ENCODE results near the gene HADHB. TPM values are rescaled to one million over a fixed set of nuclear protein-coding genes. Genes with fewer than 3 reads are reported as not detected.

HADHB gene
- total RNA-seq, 1 experiment from 2014 or later: 72.7 TPM

DNA sequence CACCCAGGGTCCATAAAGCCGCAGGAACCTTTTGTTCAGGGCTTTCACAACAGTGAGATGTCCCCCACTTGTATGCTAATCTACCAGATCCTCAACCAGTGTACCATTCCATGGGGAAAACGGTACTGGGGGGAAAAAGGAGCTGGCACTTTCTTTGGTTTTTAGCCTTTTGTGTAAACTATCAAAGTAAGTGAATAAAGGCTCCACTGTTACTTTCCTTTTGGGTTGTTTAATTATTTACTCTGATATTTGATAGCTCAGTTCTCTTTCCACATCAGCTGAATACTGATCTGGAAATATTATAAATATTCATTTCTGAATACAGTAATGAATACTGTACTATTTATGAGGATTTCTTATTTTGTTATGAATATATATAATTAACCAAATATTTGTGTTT lies 20.6 kb upstream of the HADHB start:
- Histone ChIP-seq H3K4me1 (replicated peaks; ENCODE audit: insufficient read depth) (no peaks in the 10 kb centered on the region), H3K36me3 (ENCODE audit: low read depth) (peaks cover 30% of the 10 kb centered on the region; the same call in 1 of the 2 replicates), H3K79me2 (ENCODE audit: low read depth) (no peaks in the 10 kb centered on the region), H3F3A (ENCODE audit: insufficient read depth, low read depth) (no peaks in the 10 kb centered on the region), H3K27me3 (ENCODE audit: insufficient read depth, low read depth) (no peaks in the 10 kb centered on the region), H3K27ac (no peak overlapping the region), H3K9me3 (ENCODE audit: insufficient read depth, low read depth) (no peaks in the 10 kb centered on the region), H3K4me2 (no peak overlapping the region), H2AFZ (no peak overlapping the region), H3K9me2 (ENCODE audit: insufficient read depth) (no peaks in the 10 kb centered on the region), H4K20me1 (ENCODE audit: insufficient read depth) (no peaks in the 10 kb centered on the region), H3K4me3 (no peak overlapping the region)
- no TSS peak for BruUV-seq (replicated peaks)
- CTCF ChIA-PET: no interaction called here
- DNase-seq: no peak
- POLR2A ChIA-PET (ENCODE audit: unreplicated experiment): interaction anchor here (0.6 kb wide), 1 partner anchor 239 kb away, joined by 3 read pairs; no protein-coding TSS in a partner anchor
- no peak for TF ChIP-seq EZH2 (IDR thresholded peaks at IDR 0.05; ENCODE audit: low read depth)
- TF ChIP-seq, protein P1, sequence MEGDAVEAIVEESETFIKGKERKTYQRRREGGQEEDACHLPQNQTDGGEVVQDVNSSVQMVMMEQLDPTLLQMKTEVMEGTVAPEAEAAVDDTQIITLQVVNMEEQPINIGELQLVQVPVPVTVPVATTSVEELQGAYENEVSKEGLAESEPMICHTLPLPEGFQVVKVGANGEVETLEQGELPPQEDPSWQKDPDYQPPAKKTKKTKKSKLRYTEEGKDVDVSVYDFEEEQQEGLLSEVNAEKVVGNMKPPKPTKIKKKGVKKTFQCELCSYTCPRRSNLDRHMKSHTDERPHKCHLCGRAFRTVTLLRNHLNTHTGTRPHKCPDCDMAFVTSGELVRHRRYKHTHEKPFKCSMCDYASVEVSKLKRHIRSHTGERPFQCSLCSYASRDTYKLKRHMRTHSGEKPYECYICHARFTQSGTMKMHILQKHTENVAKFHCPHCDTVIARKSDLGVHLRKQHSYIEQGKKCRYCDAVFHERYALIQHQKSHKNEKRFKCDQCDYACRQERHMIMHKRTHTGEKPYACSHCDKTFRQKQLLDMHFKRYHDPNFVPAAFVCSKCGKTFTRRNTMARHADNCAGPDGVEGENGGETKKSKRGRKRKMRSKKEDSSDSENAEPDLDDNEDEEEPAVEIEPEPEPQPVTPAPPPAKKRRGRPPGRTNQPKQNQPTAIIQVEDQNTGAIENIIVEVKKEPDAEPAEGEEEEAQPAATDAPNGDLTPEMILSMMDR (conservative IDR thresholded peaks at IDR 0.05): no peak
- intact Hi-C loops (cut with micrococcal nuclease; ENCODE audit: unreplicated experiment): no loop called here

DNA sequence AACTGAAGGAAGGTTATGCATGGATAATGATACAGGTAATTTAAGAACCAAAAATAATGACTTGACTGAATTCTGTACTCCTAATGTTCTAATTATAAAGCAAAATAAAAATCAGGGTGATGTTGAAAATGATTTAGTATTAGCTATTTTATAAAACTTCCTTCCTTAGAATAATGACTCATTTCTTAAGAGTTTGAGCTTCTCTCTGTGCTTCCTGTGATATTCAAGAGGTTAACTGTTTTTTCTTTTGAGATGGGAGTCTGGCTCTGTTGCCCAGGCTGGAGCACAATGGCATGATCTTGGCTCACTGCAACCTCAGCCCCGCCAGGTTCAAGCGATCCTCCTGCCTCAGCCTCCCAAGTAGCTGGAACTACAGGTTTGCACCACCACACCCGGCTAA lies 15.1 kb upstream of the HADHB start:
- Histone ChIP-seq H3K4me2 (no peak overlapping the region), H3K9me3 (ENCODE audit: insufficient read depth, low read depth) (no peaks in the 10 kb centered on the region), H2AFZ (no peak overlapping the region), H3F3A (ENCODE audit: insufficient read depth, low read depth) (no peaks in the 10 kb centered on the region; the same call in 1 of the 2 replicates), H3K4me3 (no peak overlapping the region), H3K36me3 (ENCODE audit: low read depth) (peaks cover 48% of the 10 kb centered on the region), H3K9me2 (ENCODE audit: insufficient read depth) (no peaks in the 10 kb centered on the region), H3K27ac (no peak overlapping the region), H4K20me1 (ENCODE audit: insufficient read depth) (no peaks in the 10 kb centered on the region; the same call in 1 of the 2 replicates), H3K4me1 (replicated peaks; ENCODE audit: insufficient read depth) (no peaks in the 10 kb centered on the region), H3K27me3 (ENCODE audit: insufficient read depth, low read depth) (no peaks in the 10 kb centered on the region), H3K79me2 (ENCODE audit: low read depth) (no peaks in the 10 kb centered on the region)
- BruUV-seq (replicated peaks): no TSS peak
- DNase-seq: no peak
- ChIA-PET POLR2A (ENCODE audit: unreplicated experiment) (no interaction called here), CTCF (interaction anchor here (0.6 kb wide), 1 partner anchor 231 kb away, joined by 3 read pairs; no protein-coding TSS in a partner anchor)
- intact Hi-C loops (cut with micrococcal nuclease; ENCODE audit: unreplicated experiment): no loop called here
- TF ChIP-seq, protein P1 (conservative IDR thresholded peaks at IDR 0.05): no peak
- TF ChIP-seq EZH2 (IDR thresholded peaks at IDR 0.05; ENCODE audit: low read depth): no peak

DNA sequence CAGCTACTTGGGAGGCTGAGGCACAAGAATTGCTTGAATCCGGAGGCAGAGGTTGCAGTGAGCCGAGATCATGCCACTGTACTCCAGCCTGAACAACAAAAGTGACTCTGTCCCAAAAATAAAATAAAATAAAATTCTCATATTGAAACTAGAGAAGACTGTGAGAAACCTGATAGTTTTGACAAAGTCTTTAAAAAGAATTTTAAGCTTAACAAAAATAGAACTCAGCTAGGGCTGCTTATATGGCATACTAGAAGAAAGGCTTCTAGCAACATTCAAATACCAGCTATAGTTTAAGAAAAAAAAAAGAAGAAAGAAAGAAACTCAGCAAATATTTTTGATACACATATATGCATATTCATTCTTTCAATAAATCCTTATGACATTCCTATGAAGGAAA lies 13.9 kb upstream of the HADHB start:
- no peaks in the 10 kb centered on the region; the same call in 1 of the 2 replicates for H4K20me1 ChIP-seq (ENCODE audit: insufficient read depth)
- H3K27me3 ChIP-seq (ENCODE audit: insufficient read depth, low read depth): no peaks in the 10 kb centered on the region
- no peaks in the 10 kb centered on the region for H3K9me2 ChIP-seq (ENCODE audit: insufficient read depth)
- DNase-seq: no peak
- H3F3A ChIP-seq (ENCODE audit: insufficient read depth, low read depth): no peaks in the 10 kb centered on the region; the same call in 1 of the 2 replicates
- POLR2A ChIA-PET (ENCODE audit: unreplicated experiment): interaction anchor here (0.6 kb wide), 1 partner anchor 39 kb away, joined by 3 read pairs; no protein-coding TSS in a partner anchor
- H2AFZ ChIP-seq: no peak overlapping the region
- CTCF ChIA-PET: no interaction called here
- no peak for TF ChIP-seq EZH2 (IDR thresholded peaks at IDR 0.05; ENCODE audit: low read depth)
- TF ChIP-seq, protein P1 (conservative IDR thresholded peaks at IDR 0.05): no peak
- H3K4me1 ChIP-seq (replicated peaks; ENCODE audit: insufficient read depth): no peaks in the 10 kb centered on the region
- peaks cover 51% of the 10 kb centered on the region for H3K36me3 ChIP-seq (ENCODE audit: low read depth)
- BruUV-seq (replicated peaks): no TSS peak
- intact Hi-C loops (cut with micrococcal nuclease; ENCODE audit: unreplicated experiment): loop anchor here (10.0 kb wide), 1 partner anchor 514 kb away; no protein-coding TSS in a partner anchor
- no peaks in the 10 kb centered on the region for H3K9me3 ChIP-seq (ENCODE audit: insufficient read depth, low read depth)
- no peak overlapping the region for H3K4me2 ChIP-seq
- no peak overlapping the region for H3K4me3 ChIP-seq
- H3K27ac ChIP-seq: no peak overlapping the region
- no peaks in the 10 kb centered on the region for H3K79me2 ChIP-seq (ENCODE audit: low read depth)
